ENCODE measurements around the gene HADHB. TPM values are rescaled to one million over a fixed set of nuclear protein-coding genes. Genes with fewer than 3 reads are reported as not detected.

The HADHB gene
- total RNA-seq, 1 donor from 2014 or later = 71.1 TPM

GRCh38 chr2:26230806-26231205 lies 13.9 kb upstream of the HADHB start:
- DNase-seq (ENCODE audit: low spot score, unreplicated experiment) = no peak
- H3K36me3 Mint-ChIP-seq (ENCODE audit: insufficient read depth) = peaks cover 34% of the 10 kb centered on the region
- no peaks in the 10 kb centered on the region for H3K4me1 Mint-ChIP-seq (ENCODE audit: low read depth)
- H3K27me3 Mint-ChIP-seq = no peaks in the 10 kb centered on the region
- no peak overlapping the region for H3K4me3 Mint-ChIP-seq (ENCODE audit: low read depth)
- peaks cover 7% of the 10 kb centered on the region for H3K9me3 Mint-ChIP-seq (ENCODE audit: low read depth)
- TF ChIP-seq, protein P1, sequence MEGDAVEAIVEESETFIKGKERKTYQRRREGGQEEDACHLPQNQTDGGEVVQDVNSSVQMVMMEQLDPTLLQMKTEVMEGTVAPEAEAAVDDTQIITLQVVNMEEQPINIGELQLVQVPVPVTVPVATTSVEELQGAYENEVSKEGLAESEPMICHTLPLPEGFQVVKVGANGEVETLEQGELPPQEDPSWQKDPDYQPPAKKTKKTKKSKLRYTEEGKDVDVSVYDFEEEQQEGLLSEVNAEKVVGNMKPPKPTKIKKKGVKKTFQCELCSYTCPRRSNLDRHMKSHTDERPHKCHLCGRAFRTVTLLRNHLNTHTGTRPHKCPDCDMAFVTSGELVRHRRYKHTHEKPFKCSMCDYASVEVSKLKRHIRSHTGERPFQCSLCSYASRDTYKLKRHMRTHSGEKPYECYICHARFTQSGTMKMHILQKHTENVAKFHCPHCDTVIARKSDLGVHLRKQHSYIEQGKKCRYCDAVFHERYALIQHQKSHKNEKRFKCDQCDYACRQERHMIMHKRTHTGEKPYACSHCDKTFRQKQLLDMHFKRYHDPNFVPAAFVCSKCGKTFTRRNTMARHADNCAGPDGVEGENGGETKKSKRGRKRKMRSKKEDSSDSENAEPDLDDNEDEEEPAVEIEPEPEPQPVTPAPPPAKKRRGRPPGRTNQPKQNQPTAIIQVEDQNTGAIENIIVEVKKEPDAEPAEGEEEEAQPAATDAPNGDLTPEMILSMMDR (IDR thresholded peaks at IDR 0.05; ENCODE audit: unreplicated experiment) = no peak
- H3K27ac Mint-ChIP-seq = no peak overlapping the region

DNA sequence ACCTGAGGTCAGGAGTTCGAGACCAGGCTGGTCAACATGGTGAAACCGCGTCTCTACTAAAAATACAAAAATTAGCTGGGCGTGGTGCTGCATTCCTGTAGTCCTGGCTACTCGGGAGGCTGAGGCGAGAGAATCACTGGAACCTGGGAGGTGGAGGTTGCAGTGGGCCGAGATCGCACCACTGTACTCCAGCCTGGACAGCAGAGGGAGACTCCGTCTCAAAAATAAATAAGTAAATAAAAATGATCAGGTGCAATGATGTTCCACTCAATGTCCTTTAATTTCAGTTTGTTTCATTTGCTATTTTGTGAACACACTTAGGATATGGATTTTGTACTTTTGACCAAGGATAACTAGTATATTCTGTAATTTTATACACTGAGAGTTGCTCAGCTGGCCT lies 9.7 kb upstream of the HADHB start:
- Mint-ChIP-seq H3K9me3 (ENCODE audit: low read depth) (no peaks in the 10 kb centered on the region), H3K36me3 (ENCODE audit: insufficient read depth) (peaks cover 13% of the 10 kb centered on the region), H3K27ac (no peak overlapping the region), H3K4me1 (ENCODE audit: low read depth) (no peaks in the 10 kb centered on the region), H3K4me3 (ENCODE audit: low read depth) (no peak overlapping the region), H3K27me3 (no peaks in the 10 kb centered on the region)
- DNase-seq (ENCODE audit: low spot score, unreplicated experiment) = no peak
- TF ChIP-seq, protein P1 (IDR thresholded peaks at IDR 0.05; ENCODE audit: unreplicated experiment) = peak; percentile 43

DNA sequence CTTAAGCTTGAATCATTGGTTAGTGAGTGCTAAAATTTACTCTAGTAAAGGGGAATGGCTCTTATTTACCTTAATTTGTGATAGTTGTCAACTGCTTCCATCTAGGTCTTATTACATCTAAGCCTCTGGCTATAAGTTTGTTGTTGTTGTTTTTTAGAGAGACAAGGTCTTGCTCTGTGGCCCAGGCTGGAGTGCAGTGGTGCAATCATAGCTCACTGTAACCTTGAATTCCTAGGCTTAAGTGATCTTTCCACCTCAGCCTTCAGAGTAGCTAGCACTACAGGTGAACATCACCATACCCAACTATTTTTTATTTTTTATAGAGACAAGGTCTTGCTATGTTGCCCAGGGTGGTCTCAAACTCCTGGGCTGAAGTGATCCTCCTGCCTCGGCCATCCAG lies 6.9 kb upstream of the HADHB start:
- no peak for DNase-seq (ENCODE audit: low spot score, unreplicated experiment)
- H3K9me3 Mint-ChIP-seq (ENCODE audit: low read depth) = no peaks in the 10 kb centered on the region
- TF ChIP-seq, protein P1 (IDR thresholded peaks at IDR 0.05; ENCODE audit: unreplicated experiment) = no peak
- no peak overlapping the region for H3K4me3 Mint-ChIP-seq (ENCODE audit: low read depth)
- H3K27ac Mint-ChIP-seq = no peak overlapping the region
- peaks cover 13% of the 10 kb centered on the region for H3K36me3 Mint-ChIP-seq (ENCODE audit: insufficient read depth)
- no peaks in the 10 kb centered on the region for H3K27me3 Mint-ChIP-seq
- H3K4me1 Mint-ChIP-seq (ENCODE audit: low read depth) = peaks cover 8% of the 10 kb centered on the region

DNA sequence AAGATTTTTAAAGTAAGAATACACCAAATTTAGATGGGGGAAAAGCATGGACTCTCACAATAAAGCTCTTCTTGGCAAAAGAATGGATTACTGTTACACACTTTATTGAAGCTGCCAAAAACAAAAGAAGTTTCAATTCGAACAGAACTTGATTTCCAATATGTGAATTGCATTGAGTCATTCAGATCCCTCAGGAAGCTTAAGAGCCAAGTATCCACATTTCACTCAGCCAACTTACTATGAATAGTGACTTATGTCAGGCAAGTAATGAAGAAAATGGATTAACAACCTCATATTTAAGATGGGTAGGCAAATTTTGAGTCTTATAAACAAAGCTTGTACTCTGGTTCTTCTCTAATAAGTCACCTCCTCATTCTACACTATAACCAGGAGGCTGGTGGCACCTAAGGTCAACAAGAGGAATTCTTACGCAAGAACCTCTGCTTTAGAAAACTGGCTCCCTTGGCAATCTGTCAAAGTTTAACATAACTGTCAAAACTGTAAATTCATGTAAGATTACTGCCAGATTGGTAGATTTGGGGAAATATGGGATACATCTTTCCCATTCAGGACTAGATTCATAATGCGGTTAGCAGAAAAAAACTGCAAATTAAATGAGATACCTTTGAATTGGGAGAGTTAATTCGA lies 6.3 kb upstream of the HADHB start:
- DNase-seq (ENCODE audit: low spot score, unreplicated experiment) = no peak
- Mint-ChIP-seq H3K27ac (no peak overlapping the region), H3K4me3 (ENCODE audit: low read depth) (no peak overlapping the region), H3K36me3 (ENCODE audit: insufficient read depth) (peaks cover 11% of the 10 kb centered on the region), H3K27me3 (no peaks in the 10 kb centered on the region), H3K4me1 (ENCODE audit: low read depth) (peaks cover 11% of the 10 kb centered on the region), H3K9me3 (ENCODE audit: low read depth) (no peaks in the 10 kb centered on the region)
- TF ChIP-seq, protein P1 (IDR thresholded peaks at IDR 0.05; ENCODE audit: unreplicated experiment) = no peak

GRCh38 chr2:26241928-26242436 lies 2.8 kb upstream of the HADHB start:
- Mint-ChIP-seq H3K36me3 (ENCODE audit: insufficient read depth) (peaks cover 3% of the 10 kb centered on the region), H3K9me3 (ENCODE audit: low read depth) (no peaks in the 10 kb centered on the region), H3K27ac (no peak overlapping the region), H3K4me3 (ENCODE audit: low read depth) (peak overlapping the region; percentile 99), H3K4me1 (ENCODE audit: low read depth) (peaks cover 23% of the 10 kb centered on the region), H3K27me3 (no peaks in the 10 kb centered on the region)
- no peak for DNase-seq (ENCODE audit: low spot score, unreplicated experiment)
- TF ChIP-seq, protein P1 (IDR thresholded peaks at IDR 0.05; ENCODE audit: unreplicated experiment) = no peak

Data from progenitor cell of endocrine pancreas (in vitro differentiated cells).